Mesodermal cell (in vitro differentiated cells): ENCODE data around the gene MUTYH.
"Not testable (repeated sequence)": the region's sequence is repeated elsewhere in the genome, so short reads cannot be mapped to it uniquely, and the experiment has no call there.

Source experiments
- H3K27ac ChIP-seq: 2 replicates; pipeline ENCODE4 v1.7.0; 2013; ENCODE audit warnings: mild to moderate bottlenecking, low read depth, low read length, moderate library complexity; ENCODE audit not compliant: severe bottlenecking
- H3K36me3 ChIP-seq: 2 replicates; pipeline ENCODE4 v1.7.1; 2013; ENCODE audit warnings: mild to moderate bottlenecking, low read length, moderate library complexity; ENCODE audit not compliant: control insufficient read depth, insufficient read depth
- H3K4me1 ChIP-seq: one replicate; pipeline ENCODE4 v1.7.1; 2013; ENCODE audit warnings: mild to moderate bottlenecking, low read length; ENCODE audit not compliant: insufficient read depth, control insufficient read depth, poor library complexity, severe bottlenecking
- H3K4me3 ChIP-seq: 2 replicates; pipeline ENCODE4 v1.7.0; 2013; ENCODE audit warnings: low read length, control low read depth, mild to moderate bottlenecking; ENCODE audit not compliant: insufficient read depth, poor library complexity, severe bottlenecking; ENCODE audit errors: extremely low read depth
- H3K9me3 ChIP-seq: 2 replicates; pipeline ENCODE4 v1.7.1; 2013; ENCODE audit warnings: mild to moderate bottlenecking, low read length, moderate library complexity; ENCODE audit not compliant: control insufficient read depth
- WGBS, 2 experiments: methylation state at CpG; one replicate each; pipeline ENCODE4 v1.1.5; 2013; ENCODE audit warnings: missing lambda C conversion rate in 2 of 2; ENCODE audit not compliant: insufficient coverage in 2 of 2; 5-methylcytosine and 5-hydroxymethylcytosine counted together

MUTYH gene

DNA sequence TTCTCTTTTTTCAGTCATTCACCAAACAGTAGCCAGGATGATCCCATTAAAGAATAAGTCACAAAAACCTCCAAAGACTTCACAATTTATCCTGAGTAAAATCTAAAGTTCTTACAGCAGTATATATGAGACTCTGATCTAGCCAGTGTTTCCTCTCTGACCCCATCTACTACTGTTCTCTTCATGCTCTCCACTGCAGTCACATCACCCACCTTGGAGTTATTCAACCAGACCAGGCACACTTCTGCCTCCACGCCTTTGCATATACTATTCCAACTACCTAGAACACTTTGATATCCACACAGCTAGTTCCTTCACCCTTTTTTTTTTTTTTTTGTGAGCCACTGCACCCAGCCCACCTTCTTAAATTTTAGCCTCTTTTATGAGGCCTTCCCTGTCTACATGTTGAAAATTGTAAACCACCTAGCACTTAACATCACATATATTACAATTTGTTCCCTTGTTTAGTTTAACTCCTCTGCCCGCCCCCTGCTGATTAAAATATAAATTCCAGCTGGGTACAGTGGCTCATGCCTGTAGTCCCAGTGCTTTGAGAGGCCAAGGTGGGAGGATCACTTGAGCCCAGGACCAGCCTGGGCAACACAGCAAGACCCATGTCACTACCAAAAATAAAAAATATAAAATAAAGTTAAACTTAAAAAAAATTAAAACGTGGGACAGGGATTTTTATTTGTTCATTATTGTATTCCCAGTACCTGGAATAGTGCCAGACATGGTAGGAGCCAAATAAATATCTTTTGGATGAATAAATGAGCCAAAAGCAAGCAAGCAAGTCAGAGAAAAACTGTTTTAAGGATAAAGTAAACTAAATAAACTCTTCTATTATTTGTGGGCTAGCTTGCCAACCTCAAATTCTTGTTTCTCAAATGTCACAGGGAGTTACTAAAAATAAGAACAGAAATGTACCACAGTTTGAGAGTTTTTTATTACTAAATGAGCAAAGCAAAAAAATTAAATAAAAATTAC, 35.2 kb upstream of the MUTYH start:
- H3K9me3 ChIP-seq = no peaks in the 10 kb centered on the region
- no peaks in the 10 kb centered on the region for H3K36me3 ChIP-seq
- no peak overlapping the region for H3K4me3 ChIP-seq
- H3K4me1 ChIP-seq = no peaks in the 10 kb centered on the region
- WGBS, 2 experiments = 66 to 100% methylated on average over 1 to 3 of the region's 3 CpGs
- H3K27ac ChIP-seq = no peak overlapping the region

DNA sequence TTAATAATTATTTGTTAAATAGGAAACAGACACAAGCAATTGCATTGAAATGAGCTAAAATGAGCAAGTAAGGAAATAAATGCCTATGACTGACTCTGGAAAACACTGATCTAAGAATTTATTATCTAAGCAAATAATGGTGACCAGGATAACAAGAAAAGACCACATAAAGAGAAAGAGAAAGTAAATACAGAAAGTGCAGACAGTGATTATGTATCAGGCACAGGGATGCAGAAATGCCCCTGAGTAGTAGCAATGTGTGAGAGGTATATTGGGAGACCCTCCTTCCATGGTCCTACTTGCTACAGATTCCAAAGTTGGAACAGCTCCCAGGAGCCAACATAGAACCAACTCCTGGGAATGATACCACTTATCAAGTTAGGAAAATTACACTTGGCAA, 33.3 kb upstream of the MUTYH start:
- H3K4me1 ChIP-seq = no peaks in the 10 kb centered on the region
- no peaks in the 10 kb centered on the region for H3K36me3 ChIP-seq
- H3K27ac ChIP-seq = no peak overlapping the region
- H3K9me3 ChIP-seq = no peaks in the 10 kb centered on the region
- no peak overlapping the region for H3K4me3 ChIP-seq

DNA sequence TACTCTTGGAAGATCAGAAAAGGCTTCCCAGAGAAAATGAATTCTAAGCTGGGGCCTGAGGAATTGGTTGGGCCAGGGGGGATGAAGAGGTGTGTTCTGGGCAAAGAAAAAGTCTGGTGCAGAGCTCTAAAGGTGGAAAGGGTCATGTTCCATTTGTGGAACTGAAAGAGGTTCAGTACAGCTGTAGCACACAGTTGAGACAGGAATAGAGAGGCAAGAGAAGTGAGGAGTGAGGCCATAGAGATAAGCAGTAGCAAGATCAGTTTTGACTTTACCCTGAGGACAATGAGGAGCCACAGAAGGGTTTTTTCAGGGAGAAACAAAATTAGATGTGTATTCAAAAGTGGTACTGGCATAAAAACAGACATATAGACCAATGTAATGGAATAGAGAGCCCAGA, 30.3 kb upstream of the MUTYH start:
- Histone ChIP-seq H3K27ac (no peak overlapping the region), H3K36me3 (no peaks in the 10 kb centered on the region), H3K4me1 (no peaks in the 10 kb centered on the region), H3K4me3 (no peak overlapping the region), H3K9me3 (no peaks in the 10 kb centered on the region)

DNA sequence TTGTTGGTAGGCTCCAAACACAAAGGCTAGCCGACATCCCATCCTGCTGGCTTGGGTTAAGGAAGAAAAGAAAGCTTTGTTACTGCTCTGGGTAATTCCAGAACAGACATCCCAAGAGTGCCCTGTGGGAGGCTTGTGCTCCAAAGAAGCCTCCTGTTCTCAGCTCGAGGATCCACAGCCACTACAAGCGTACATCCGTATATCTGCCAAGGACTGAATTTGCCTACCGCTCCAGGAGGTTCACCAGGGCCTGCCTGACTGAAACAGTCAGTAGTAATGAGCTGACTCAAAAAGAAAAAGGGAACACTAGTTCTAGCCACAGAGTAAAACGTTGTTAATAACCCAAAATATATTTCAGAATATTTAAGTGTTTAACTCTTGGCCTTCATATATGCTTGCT, 24.8 kb upstream of the MUTYH start:
- Histone ChIP-seq H3K27ac (no peak overlapping the region), H3K36me3 (no peaks in the 10 kb centered on the region), H3K4me3 (no peak overlapping the region), H3K4me1 (no peaks in the 10 kb centered on the region), H3K9me3 (no peaks in the 10 kb centered on the region)
- 79 to 86% methylated on average over 4 to 5 of the region's 6 CpGs for WGBS, 2 experiments

DNA sequence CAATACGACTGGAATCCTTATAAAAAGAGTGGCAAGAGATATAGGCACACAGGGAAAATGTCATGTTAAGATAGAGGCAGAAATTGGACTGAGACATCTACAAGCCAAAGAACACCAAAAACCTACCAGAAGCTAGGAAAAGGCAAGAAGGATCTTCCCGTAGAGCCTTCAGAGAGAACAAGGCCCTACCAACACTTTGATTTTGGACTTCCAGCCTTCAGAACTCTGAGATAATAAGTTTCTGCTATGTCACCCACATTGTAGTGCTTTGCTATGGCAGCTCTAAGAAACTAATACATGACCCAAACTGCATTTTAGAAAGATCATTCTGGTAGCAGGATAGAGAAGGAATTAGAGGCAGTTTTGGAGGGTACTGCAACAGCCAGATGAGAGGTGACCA, 24.1 kb upstream of the MUTYH start:
- Histone ChIP-seq H3K9me3 (no peaks in the 10 kb centered on the region), H3K4me3 (no peak overlapping the region), H3K27ac (no peak overlapping the region), H3K36me3 (no peaks in the 10 kb centered on the region), H3K4me1 (no peaks in the 10 kb centered on the region)
- 95 to 100% methylated on average over 1 to 2 of the region's 2 CpGs for WGBS, 2 experiments

DNA sequence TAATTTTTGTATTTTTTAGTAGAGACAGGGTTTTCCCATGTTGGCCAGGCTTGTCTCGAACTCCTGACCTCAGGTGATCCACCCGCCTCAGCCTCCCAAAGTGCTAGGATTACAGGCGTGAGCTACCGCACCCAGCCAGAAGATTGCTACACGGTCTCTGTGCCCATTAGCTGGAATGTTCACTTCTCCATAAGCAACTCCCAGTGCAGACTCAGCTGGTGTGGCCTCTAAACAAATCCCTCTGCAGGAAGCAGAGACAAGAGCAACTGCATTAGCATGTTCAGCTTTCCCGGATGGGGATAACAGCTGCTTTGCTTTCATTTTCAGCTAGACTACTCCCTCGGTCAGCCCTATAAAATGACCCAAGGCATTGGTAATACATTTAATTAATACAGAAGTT, 20.7 kb upstream of the MUTYH start:
- not testable (repeated sequence) for H3K4me1 ChIP-seq, H3K27ac ChIP-seq, H3K36me3 ChIP-seq, H3K9me3 ChIP-seq, H3K4me3 ChIP-seq
- WGBS, 2 experiments = 64 to 70% methylated on average over 4 to 5 of the region's 7 CpGs

DNA sequence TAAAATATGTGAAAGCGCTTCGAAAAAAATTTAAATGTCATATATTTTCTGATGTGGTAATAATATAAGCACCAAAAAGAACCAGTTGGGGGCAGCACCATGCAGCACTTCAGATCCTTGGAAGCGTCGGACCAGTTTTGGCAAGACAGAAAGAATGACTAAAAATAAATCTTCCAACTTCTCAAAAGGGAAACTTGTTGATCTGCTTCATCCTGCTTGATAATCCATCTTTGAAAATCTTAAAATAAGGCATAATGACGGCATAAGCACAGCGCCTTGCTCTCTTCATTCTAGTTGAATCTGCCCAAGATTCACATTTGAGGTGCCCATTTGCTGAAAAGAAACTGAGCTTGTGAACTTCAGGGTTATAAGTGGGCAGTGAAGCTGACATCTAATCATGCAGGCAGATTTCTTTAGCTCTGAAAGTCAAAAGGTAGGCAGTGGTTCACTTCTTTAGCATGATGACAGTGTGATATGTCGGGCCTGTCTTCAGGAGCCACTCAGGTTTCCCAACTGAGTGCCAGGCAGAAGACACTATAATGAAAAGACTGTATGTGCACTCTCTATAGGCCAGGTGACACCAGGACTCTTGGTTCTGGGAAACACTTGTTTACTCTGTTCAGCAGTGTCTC, 19.8 kb upstream of the MUTYH start:
- no peaks in the 10 kb centered on the region for H3K9me3 ChIP-seq
- WGBS, 2 experiments = 57 to 58% methylated on average over 5 of the region's 7 CpGs
- H3K27ac ChIP-seq = no peak overlapping the region
- no peak overlapping the region for H3K4me3 ChIP-seq
- H3K4me1 ChIP-seq = no peaks in the 10 kb centered on the region
- no peaks in the 10 kb centered on the region for H3K36me3 ChIP-seq

DNA sequence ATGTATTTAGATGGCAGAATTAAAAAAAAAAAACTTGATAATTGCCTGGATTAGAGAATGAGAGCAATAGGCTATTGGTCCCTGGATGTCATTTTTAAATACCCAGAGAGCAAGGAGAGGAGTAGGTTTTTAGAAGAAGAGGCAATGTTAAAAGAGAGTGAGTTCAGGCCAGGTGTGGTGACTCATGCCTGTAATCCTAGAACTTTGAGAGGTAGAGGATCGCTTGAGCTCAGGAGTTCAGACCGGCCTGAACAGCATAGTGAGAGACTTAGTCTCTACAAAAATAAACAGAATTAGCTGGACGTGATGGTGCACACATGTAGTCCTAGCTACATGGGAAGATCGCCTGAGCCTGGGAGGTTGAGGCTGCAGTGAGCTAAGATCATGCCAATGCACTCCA, 15.9 kb upstream of the MUTYH start:
- Histone ChIP-seq H3K4me1 (no peaks in the 10 kb centered on the region), H3K27ac (no peak overlapping the region), H3K4me3 (no peak overlapping the region), H3K36me3 (no peaks in the 10 kb centered on the region), H3K9me3 (no peaks in the 10 kb centered on the region)
- 71 to 77% methylated on average over 3 to 4 of the region's 4 CpGs for WGBS, 2 experiments

DNA sequence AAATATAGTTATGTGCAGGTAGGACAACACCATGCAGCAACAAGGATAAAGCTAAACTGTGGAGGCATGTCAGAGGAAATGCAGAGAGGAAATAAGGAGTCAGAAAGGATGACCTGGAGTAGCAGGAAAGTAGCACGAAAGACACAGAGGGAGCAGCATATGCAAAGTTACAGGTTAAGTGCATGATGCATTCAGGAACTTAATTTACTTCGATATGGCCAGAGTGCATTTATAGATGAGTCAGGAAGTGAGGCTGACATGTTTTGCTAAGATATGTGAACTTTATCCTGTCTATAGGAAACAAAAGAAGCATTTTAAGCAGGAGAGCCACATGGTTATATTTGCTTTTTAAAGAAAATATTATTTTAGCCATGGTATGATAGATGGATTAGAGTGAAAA, 15.4 kb upstream of the MUTYH start:
- 82 to 89% methylated on average over 2 of the region's 2 CpGs for WGBS, 2 experiments
- H3K4me3 ChIP-seq = no peak overlapping the region
- H3K36me3 ChIP-seq = no peaks in the 10 kb centered on the region
- H3K4me1 ChIP-seq = no peaks in the 10 kb centered on the region
- no peaks in the 10 kb centered on the region for H3K9me3 ChIP-seq
- H3K27ac ChIP-seq = no peak overlapping the region

DNA sequence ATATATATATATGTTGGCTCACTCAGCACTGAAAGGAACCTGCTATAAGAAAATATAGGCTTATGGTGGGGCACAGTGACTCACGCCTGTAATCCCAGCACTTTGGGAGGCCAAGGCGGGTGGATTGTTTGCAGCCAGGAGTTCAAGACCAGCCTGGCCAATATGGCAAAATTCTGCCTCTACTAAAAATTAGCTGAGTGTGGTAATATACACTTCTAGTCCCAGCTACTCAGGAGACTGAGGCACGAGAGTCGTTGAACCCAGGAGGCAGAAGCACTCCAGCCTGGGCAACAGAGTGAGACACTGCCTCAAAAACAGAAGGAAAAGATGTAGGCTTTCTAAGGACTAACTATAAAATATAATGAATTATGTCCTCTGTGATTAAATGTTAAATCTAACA, 14.6 kb upstream of the MUTYH start:
- Histone ChIP-seq H3K4me1 (no peaks in the 10 kb centered on the region), H3K27ac (no peak overlapping the region), H3K36me3 (no peaks in the 10 kb centered on the region), H3K9me3 (no peaks in the 10 kb centered on the region), H3K4me3 (no peak overlapping the region)
- WGBS, 2 experiments = 81 to 95% methylated on average over 2 of the region's 4 CpGs

DNA sequence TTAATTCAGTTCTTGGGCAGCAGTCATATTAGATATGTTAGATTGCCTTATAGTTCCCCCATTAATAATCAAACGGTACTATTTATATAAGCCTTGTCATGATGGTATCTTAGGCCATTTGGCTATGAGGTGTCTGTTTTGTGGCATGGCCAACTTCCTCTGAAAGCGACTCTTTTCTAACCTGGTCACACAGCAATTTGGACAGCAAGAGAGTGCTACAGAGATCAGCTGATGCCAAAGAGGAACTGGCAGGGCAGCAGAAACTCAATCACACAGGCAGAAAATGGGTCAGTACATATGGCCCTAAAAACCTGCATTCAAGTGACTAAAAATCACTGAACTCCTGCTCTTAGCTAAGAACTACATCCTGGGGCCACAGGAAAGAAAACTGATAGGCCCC, 13.4 kb upstream of the MUTYH start:
- WGBS, 2 experiments = 94 to 100% methylated on average over 1 of the region's 2 CpGs
- H3K4me1 ChIP-seq = peaks cover 8% of the 10 kb centered on the region
- no peak overlapping the region for H3K4me3 ChIP-seq
- no peak overlapping the region for H3K27ac ChIP-seq
- H3K9me3 ChIP-seq = no peaks in the 10 kb centered on the region
- H3K36me3 ChIP-seq = no peaks in the 10 kb centered on the region
